Endodermal cell (in vitro differentiated cells): ENCODE measurements around the gene CRYBA4. TPM values are rescaled to one million over a fixed set of nuclear protein-coding genes. Genes with fewer than 3 reads are reported as not detected.

ENCODE experiments used
- DNase-seq: peaks from one replicate; pipeline ENCODE4 v3.0.0-alpha.2; 2017
- H3K27ac ChIP-seq: 2 replicates; pipeline ENCODE4 v1.5.1; 2013; ENCODE audit warnings: mild to moderate bottlenecking, low read depth, low read length, moderate library complexity
- H3K27me3 ChIP-seq: 2 replicates; pipeline ENCODE4 v1.6.1; 2013; ENCODE audit warnings: mild to moderate bottlenecking, low read length, moderate library complexity; ENCODE audit not compliant: insufficient read depth, control insufficient read depth, poor library complexity, severe bottlenecking
- H3K36me3 ChIP-seq: 2 replicates; pipeline ENCODE4 v1.7.0; 2013; ENCODE audit warnings: mild to moderate bottlenecking, low read length, moderate library complexity; ENCODE audit not compliant: control insufficient read depth, insufficient read depth
- H3K4me1 ChIP-seq: one replicate; pipeline ENCODE4 v1.7.0; 2013; ENCODE audit warnings: low read length; ENCODE audit not compliant: control insufficient read depth, insufficient read depth
- H3K4me3 ChIP-seq: 2 replicates; pipeline ENCODE4 v1.5.1; 2013; ENCODE audit warnings: mild to moderate bottlenecking, low read length, moderate library complexity
- H3K9ac ChIP-seq: 2 replicates; pipeline ENCODE4 v1.6.1; 2013; ENCODE audit warnings: mild to moderate bottlenecking, low read length, moderate library complexity; ENCODE audit not compliant: poor library complexity, severe bottlenecking; ENCODE audit errors: extremely low read depth
- H3K9me3 ChIP-seq: 2 replicates; pipeline ENCODE4 v1.6.1; 2013; ENCODE audit warnings: mild to moderate bottlenecking, low read length, moderate library complexity; ENCODE audit not compliant: control insufficient read depth
- H3K27ac Mint-ChIP-seq: 2 replicates; pipeline ENCODE4 v1.8.0; 2020; ENCODE audit warnings: mixed read lengths
- H3K27me3 Mint-ChIP-seq: 2 replicates; pipeline ENCODE4 v1.8.0; 2021; ENCODE audit warnings: mild to moderate bottlenecking, mixed read lengths; ENCODE audit not compliant: insufficient read depth
- H3K36me3 Mint-ChIP-seq: 2 replicates; pipeline ENCODE4 v1.8.0; 2020; ENCODE audit warnings: low read depth, mixed read lengths
- H3K4me1 Mint-ChIP-seq: 2 replicates; pipeline ENCODE4 v1.8.0; 2020; ENCODE audit warnings: mixed read lengths
- H3K4me3 Mint-ChIP-seq: 2 replicates; pipeline ENCODE4 v1.8.0; 2020; ENCODE audit warnings: mild to moderate bottlenecking, moderate library complexity, mixed read lengths
- H3K9me3 Mint-ChIP-seq: 2 replicates; pipeline ENCODE4 v1.8.0; 2020; ENCODE audit warnings: mild to moderate bottlenecking, mixed read lengths
- CTCF ChIP-seq: fragments of 200-600 bp; sonication (generic); conservative IDR thresholded peaks from 2 replicates; pipeline ENCODE4 v1.5.0; 2021; ENCODE audit warnings: antibody characterized with exemption, mild to moderate bottlenecking
- WGBS, 2 experiments: methylation state at CpG; one replicate each; pipeline versions ENCODE4 v1.1.5 to v1.1.7; 2013; ENCODE audit warnings: missing lambda C conversion rate in 2 of 2, mixed read lengths in 1 of 2; ENCODE audit not compliant: insufficient coverage in 1 of 2, insufficient read length in 1 of 2; 5-methylcytosine and 5-hydroxymethylcytosine counted together
- total RNA-seq, 2 donors: library from RNA; stranded (reverse); fragmentation: NEBNext Ultra II Directional in 1 of 2; extraction: Animal tissue kit (Norgen Biotek cat#: 25700) in 1 of 2; gene quantifications; 2 replicates in 1 of 2; 3 replicates in 1 of 2; pipeline ENCODE4 v1.2.1, GENCODE V29; 2021

CRYBA4 gene
- total RNA-seq, 2 donors from 2014 or later, result not detected

DNA sequence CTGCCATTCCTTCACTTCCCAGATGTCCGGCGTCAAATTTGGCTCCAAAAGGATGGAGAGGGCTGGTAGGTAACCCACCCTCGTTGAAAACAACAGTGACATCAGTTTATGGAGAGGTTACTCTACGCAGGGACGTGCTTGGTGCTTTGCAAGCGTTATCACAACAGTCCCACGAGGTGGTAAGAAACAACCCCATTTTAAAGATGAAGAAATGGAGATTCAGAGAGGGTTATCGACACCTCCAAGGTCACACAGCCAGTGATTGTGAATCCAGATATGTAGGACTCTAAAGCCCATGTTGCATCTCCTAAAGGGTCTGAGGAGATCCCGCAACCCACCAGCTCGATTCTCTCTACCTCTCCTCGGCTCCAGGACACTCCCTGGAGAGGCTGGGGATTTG, 36.4 kb downstream of the CRYBA4 start:
- peak overlapping the region; percentile 74 for H3K4me3 ChIP-seq
- no peak overlapping the region for H3K27ac Mint-ChIP-seq
- peaks cover 55% of the 10 kb centered on the region for H3K27me3 Mint-ChIP-seq

DNA sequence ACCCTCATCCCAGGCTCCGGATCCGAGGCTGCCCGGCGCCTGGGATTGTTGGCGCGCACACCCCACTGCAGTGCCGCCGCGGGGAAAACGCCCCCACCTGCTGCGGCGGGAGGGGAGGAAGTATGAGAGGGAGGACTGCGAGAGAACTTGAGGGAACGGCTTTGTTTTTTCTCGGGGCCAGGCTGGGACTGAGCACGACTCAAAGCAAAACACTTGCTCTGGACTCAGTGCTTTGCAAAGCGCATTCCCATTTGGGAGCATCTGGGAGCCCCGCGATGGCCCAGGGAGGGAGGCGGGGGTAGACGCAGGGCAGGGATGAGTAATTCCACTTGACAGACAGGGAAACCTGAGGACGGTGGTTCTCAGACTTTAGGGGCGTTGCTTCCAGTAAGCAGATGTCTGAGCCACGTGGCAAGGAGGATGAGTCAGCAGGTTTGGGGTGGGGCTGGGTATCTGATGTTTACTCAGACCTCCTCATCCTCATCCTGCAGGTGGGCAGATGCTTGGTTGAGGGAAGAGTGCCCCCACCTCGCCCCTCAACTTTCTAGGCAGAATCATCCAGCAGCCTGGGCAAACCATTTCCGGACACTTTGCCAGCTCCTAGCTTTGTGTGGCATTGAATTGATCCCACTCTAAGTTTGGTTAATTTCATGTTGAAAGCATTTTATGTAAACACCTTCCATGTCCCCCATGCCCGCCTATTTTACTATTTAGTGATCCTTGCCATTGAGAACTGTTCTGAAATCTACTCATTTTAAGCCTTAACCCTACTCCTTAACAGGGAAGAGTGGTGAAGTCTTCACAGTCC, 37.1 kb downstream of the CRYBA4 start:
- Mint-ChIP-seq H3K27me3 (peaks cover 47% of the 10 kb centered on the region), H3K4me1 (peaks cover 24% of the 10 kb centered on the region), H3K36me3 (no peaks in the 10 kb centered on the region), H3K9me3 (no peaks in the 10 kb centered on the region), H3K4me3 (peak overlapping the region; percentile 61), H3K27ac (peak overlapping the region; percentile 90)
- Histone ChIP-seq H3K9ac (peak overlapping the region; percentile 49), H3K27ac (peak overlapping the region; percentile 90), H3K4me1 (peaks cover 11% of the 10 kb centered on the region), H3K4me3 (peak overlapping the region; percentile 74), H3K36me3 (no peaks in the 10 kb centered on the region), H3K27me3 (peaks cover 40% of the 10 kb centered on the region), H3K9me3 (no peaks in the 10 kb centered on the region)
- peak; percentile 95 for DNase-seq
- TF ChIP-seq CTCF, result no peak
- 8 to 13% methylated on average over 18 to 27 of the region's 27 CpGs for WGBS, 2 experiments

More for the DNA sequence above, 36.4 kb downstream of the CRYBA4 start:
- peak overlapping the region; percentile 90 for H3K27ac ChIP-seq
- peaks cover 24% of the 10 kb centered on the region for H3K4me1 Mint-ChIP-seq
- H3K36me3 ChIP-seq, result no peaks in the 10 kb centered on the region
- peak overlapping the region; percentile 61 for H3K4me3 Mint-ChIP-seq
- H3K36me3 Mint-ChIP-seq, result no peaks in the 10 kb centered on the region
- no peak for DNase-seq
- H3K4me1 ChIP-seq, result peaks cover 11% of the 10 kb centered on the region
- peaks cover 40% of the 10 kb centered on the region for H3K27me3 ChIP-seq
- H3K9ac ChIP-seq, result no peak overlapping the region
- no peaks in the 10 kb centered on the region for H3K9me3 Mint-ChIP-seq
- no peak for TF ChIP-seq CTCF
- no peaks in the 10 kb centered on the region for H3K9me3 ChIP-seq
- WGBS, 2 experiments, result 3 to 6% methylated on average over 5 to 11 of the region's 11 CpGs

- H3K9me3 Mint-ChIP-seq, result no peaks in the 10 kb centered on the region
- H3K27me3 Mint-ChIP-seq, result peaks cover 39% of the 10 kb centered on the region
- peak overlapping the region; percentile 76 for H3K27ac ChIP-seq
- H3K9me3 ChIP-seq, result no peaks in the 10 kb centered on the region
- no peak overlapping the region for H3K4me3 ChIP-seq
- peaks cover 11% of the 10 kb centered on the region for H3K4me1 ChIP-seq
- peak overlapping the region; percentile 67 for H3K27ac Mint-ChIP-seq
- TF ChIP-seq CTCF, result no peak
- WGBS, 2 experiments, result 91 to 94% methylated on average over 5 to 6 of the region's 6 CpGs
- H3K36me3 Mint-ChIP-seq, result no peaks in the 10 kb centered on the region
- H3K27me3 ChIP-seq, result peaks cover 34% of the 10 kb centered on the region
- peak overlapping the region; percentile 34 for H3K9ac ChIP-seq
- no peaks in the 10 kb centered on the region for H3K36me3 ChIP-seq
- H3K4me1 Mint-ChIP-seq, result peaks cover 26% of the 10 kb centered on the region
- no peak overlapping the region for H3K4me3 Mint-ChIP-seq
- no peak for DNase-seq
Observed at GRCh38 chr22:26660356-26660755, 38.6 kb downstream of the CRYBA4 start.
